ENCODE measurements around the gene IPO4.

DNA sequence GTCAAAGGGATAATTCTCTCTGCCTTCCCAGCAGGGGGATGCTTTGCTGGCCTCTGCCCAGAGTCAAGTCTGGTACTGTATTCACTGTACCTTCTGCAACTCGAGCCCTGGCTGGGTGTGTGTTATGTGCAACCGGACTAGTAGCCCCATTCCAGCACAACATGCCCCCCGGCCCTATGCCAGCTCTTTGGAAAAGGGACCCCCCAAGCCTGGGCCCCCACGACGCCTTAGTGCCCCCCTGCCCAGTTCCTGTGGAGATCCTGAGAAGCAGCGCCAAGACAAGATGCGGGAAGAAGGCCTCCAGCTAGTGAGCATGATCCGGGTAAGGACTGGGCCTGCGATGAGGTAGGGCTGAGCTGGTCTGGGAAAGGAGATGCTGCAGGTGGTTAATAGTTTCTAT, 38.0 kb downstream of the IPO4 start:
- TF ChIP-seq, protein P1, sequence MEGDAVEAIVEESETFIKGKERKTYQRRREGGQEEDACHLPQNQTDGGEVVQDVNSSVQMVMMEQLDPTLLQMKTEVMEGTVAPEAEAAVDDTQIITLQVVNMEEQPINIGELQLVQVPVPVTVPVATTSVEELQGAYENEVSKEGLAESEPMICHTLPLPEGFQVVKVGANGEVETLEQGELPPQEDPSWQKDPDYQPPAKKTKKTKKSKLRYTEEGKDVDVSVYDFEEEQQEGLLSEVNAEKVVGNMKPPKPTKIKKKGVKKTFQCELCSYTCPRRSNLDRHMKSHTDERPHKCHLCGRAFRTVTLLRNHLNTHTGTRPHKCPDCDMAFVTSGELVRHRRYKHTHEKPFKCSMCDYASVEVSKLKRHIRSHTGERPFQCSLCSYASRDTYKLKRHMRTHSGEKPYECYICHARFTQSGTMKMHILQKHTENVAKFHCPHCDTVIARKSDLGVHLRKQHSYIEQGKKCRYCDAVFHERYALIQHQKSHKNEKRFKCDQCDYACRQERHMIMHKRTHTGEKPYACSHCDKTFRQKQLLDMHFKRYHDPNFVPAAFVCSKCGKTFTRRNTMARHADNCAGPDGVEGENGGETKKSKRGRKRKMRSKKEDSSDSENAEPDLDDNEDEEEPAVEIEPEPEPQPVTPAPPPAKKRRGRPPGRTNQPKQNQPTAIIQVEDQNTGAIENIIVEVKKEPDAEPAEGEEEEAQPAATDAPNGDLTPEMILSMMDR (IDR thresholded peaks at IDR 0.05): no peak
- TF ChIP-seq POLR2A (IDR thresholded peaks at IDR 0.05): no peak
